Loucy (cell line): ENCODE data around the gene INO80C.

Experiments used
- H2AFZ ChIP-seq: fragments of 200-600 bp; sonication (generic); 2 replicates; pipeline ENCODE4 v1.6.0; 2016; ENCODE audit warnings: antibody characterized with exemption, mild to moderate bottlenecking, low read length, moderate library complexity
- H3F3A ChIP-seq: fragments of 200-600 bp; 2 replicates; pipeline ENCODE4 v1.6.0; 2016; ENCODE audit warnings: antibody characterized with exemption, low read depth, mild to moderate bottlenecking
- H3K27me3 ChIP-seq: fragments of 200-600 bp; sonication (generic); 2 replicates; pipeline ENCODE4 v1.6.1; 2014; ENCODE audit warnings: low read length, mild to moderate bottlenecking; ENCODE audit not compliant: insufficient read depth, poor library complexity, severe bottlenecking
- H3K36me3 ChIP-seq: fragments of 200-600 bp; sonication (generic); 2 replicates; pipeline ENCODE4 v1.6.1; 2016; ENCODE audit warnings: low read length; ENCODE audit not compliant: insufficient read depth
- H3K4me1 ChIP-seq: fragments of 200-600 bp; sonication (generic); 2 replicates; pipeline ENCODE4 v1.5.1; 2014; ENCODE audit warnings: low read length, mild to moderate bottlenecking; ENCODE audit not compliant: insufficient read depth, poor library complexity, severe bottlenecking
- H3K4me2 ChIP-seq: fragments of 200-600 bp; sonication (generic); 2 replicates; pipeline ENCODE4 v1.6.0; 2014; ENCODE audit warnings: antibody characterized with exemption, low read length, low read depth, mild to moderate bottlenecking; ENCODE audit not compliant: poor library complexity, severe bottlenecking
- H3K4me3 ChIP-seq: fragments of 200-600 bp; sonication (generic); 2 replicates; pipeline ENCODE4 v1.5.1; 2014; ENCODE audit warnings: low read length, mild to moderate bottlenecking, mixed read lengths; ENCODE audit not compliant: poor library complexity, severe bottlenecking
- H3K79me2 ChIP-seq: fragments of 200-600 bp; sonication (generic); 2 replicates; pipeline ENCODE4 v1.6.1; 2014; ENCODE audit warnings: low read length; ENCODE audit not compliant: insufficient read depth
- H3K9ac ChIP-seq: fragments of 200-600 bp; sonication (generic); 2 replicates; pipeline ENCODE4 v1.6.0; 2014; ENCODE audit warnings: mild to moderate bottlenecking, low read depth, low read length, moderate library complexity; ENCODE audit not compliant: poor library complexity, severe bottlenecking
- H3K9me2 ChIP-seq: fragments of 200-600 bp; sonication (generic); replicated peaks from 2 replicates; pipeline ENCODE4 v1.6.1; 2016; ENCODE audit warnings: low read depth, low read length, mixed read lengths
- H3K9me3 ChIP-seq: fragments of 200-600 bp; sonication (generic); 2 replicates; pipeline ENCODE4 v1.6.1; 2014; ENCODE audit warnings: mild to moderate bottlenecking, antibody characterized with exemption, low read length, low read depth; ENCODE audit not compliant: insufficient read depth
- H4K20me1 ChIP-seq: fragments of 200-600 bp; sonication (generic); 2 replicates; pipeline ENCODE4 v1.6.0; 2014; ENCODE audit warnings: antibody characterized with exemption, low read length, mild to moderate bottlenecking; ENCODE audit not compliant: insufficient read depth, poor library complexity, severe bottlenecking
- CTCF ChIP-seq: fragments of 200-600 bp; sonication (generic); conservative IDR thresholded peaks from 2 replicates; pipeline ENCODE4 v1.5.1; 2014; ENCODE audit warnings: mild to moderate bottlenecking, antibody characterized with exemption, low read length
- EZH2phosphoT487 ChIP-seq: fragments of 200-600 bp; IDR thresholded peaks from 2 replicates; pipeline ENCODE4 v1.6.1; 2018; ENCODE audit warnings: antibody characterized with exemption, mild to moderate bottlenecking, moderate library complexity, borderline replicate concordance

Gene INO80C

GRCh38 chr18:35535297-35535696 is 37.5 kb upstream of the INO80C start:
- Histone ChIP-seq H3K9me3 (peaks cover 26% of the 10 kb centered on the region), H3K27me3 (no peaks in the 10 kb centered on the region), H3K79me2 (no peaks in the 10 kb centered on the region), H3K4me1 (peaks cover 18% of the 10 kb centered on the region), H3K4me2 (peak overlapping the region; percentile 47), H3K9ac (no peak overlapping the region), H3K4me3 (peak overlapping the region; percentile 33), H3K36me3 (no peaks in the 10 kb centered on the region), H4K20me1 (no peaks in the 10 kb centered on the region), H2AFZ (no peak overlapping the region; the same call in 1 of the 2 replicates), H3K9me2 (no peaks in the 10 kb centered on the region), H3F3A (peaks cover 3% of the 10 kb centered on the region; the same call in 1 of the 2 replicates)
- no peak for TF ChIP-seq EZH2phosphoT487
- no peak for TF ChIP-seq CTCF

- no peak overlapping the region for H3K9ac ChIP-seq
- TF ChIP-seq CTCF (no peak), EZH2phosphoT487 (no peak)
- H3K79me2 ChIP-seq, result no peaks in the 10 kb centered on the region
- no peak overlapping the region for H2AFZ ChIP-seq
- peaks cover 18% of the 10 kb centered on the region for H3K4me1 ChIP-seq
- peaks cover 3% of the 10 kb centered on the region; the same call in 1 of the 2 replicates for H3F3A ChIP-seq
- no peaks in the 10 kb centered on the region for H3K36me3 ChIP-seq
- H3K9me3 ChIP-seq, result peaks cover 25% of the 10 kb centered on the region
- no peaks in the 10 kb centered on the region for H3K27me3 ChIP-seq
- H4K20me1 ChIP-seq, result no peaks in the 10 kb centered on the region
- no peak overlapping the region for H3K4me3 ChIP-seq
- no peak overlapping the region for H3K4me2 ChIP-seq
- no peaks in the 10 kb centered on the region for H3K9me2 ChIP-seq
Measured at GRCh38 chr18:35533916-35534405, 36.2 kb upstream of the INO80C start.

- Histone ChIP-seq H3K79me2 (no peaks in the 10 kb centered on the region), H3K9me3 (peaks cover 11% of the 10 kb centered on the region), H3F3A (no peaks in the 10 kb centered on the region), H2AFZ (no peak overlapping the region), H3K36me3 (no peaks in the 10 kb centered on the region), H4K20me1 (no peaks in the 10 kb centered on the region), H3K4me1 (peaks cover 22% of the 10 kb centered on the region), H3K4me2 (no peak overlapping the region), H3K9me2 (no peaks in the 10 kb centered on the region), H3K9ac (no peak overlapping the region), H3K27me3 (no peaks in the 10 kb centered on the region), H3K4me3 (no peak overlapping the region)
- TF ChIP-seq EZH2phosphoT487 (no peak), CTCF (no peak)
Measured at GRCh38 chr18:35528749-35529274, 31.1 kb upstream of the INO80C start.
